WI38 (cell line): ENCODE results near the gene CLDN25.
"Not testable (repeated sequence)": the region's sequence is repeated elsewhere in the genome, so short reads cannot be mapped to it uniquely, and the experiment has no call there.

Experiments
- H3K4me3 ChIP-seq: 2 replicates; pipeline ENCODE4 v1.5.1; 2011; ENCODE audit warnings: low read depth, mild to moderate bottlenecking, control low read depth, low read length
- CTCF ChIP-seq: IDR thresholded peaks from 2 replicates; pipeline ENCODE4 v1.5.1; 2012; ENCODE audit warnings: low read depth, mild to moderate bottlenecking, control low read depth, low read length

The CLDN25 gene

GRCh38 chr11:113782134-113782533 is 2.5 kb downstream of the CLDN25 start:
- no peak overlapping the region for H3K4me3 ChIP-seq
- no peak for TF ChIP-seq CTCF

- not testable (repeated sequence) for H3K4me3 ChIP-seq
Observed at GRCh38 chr11:113789016-113789415, 9.4 kb downstream of the CLDN25 start.

DNA sequence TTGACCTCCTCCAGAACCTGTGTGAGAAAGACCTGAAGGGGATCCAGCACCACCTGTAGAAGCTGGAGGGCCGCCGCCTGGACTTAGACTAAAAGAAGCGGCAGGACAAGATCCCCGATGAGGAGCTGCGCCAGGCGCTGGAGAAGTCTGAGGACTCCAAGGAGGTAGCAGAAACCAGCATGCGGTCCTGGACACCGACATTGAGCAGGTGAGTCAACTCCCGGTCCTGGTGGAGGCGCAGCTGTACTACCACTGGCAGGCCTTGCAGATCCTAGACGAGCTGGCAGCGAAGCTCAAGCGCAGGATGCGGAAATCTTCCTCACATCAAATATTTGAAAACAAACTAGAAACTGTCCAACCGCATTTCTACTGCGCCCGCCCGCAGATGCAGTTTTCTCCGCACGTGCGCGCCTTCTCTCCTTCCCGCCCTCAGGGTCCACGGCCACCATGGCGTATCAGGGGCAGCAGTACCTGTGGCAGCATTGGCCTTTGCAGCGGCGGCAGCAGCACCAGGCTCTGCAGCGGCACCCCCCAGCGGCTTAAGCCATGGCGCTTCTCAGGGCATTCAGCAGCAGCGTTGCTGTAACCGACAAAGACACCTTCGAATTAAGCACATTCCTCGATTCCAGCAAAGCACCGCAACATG is 10.2 kb downstream of the CLDN25 start:
- H3K4me3 ChIP-seq: no peak overlapping the region
- TF ChIP-seq CTCF: no peak

- H3K4me3 ChIP-seq: no peak overlapping the region
- TF ChIP-seq CTCF: peak; percentile 53
Observed at GRCh38 chr11:113796663-113797259, 17.2 kb downstream of the CLDN25 start.

GRCh38 chr11:113802621-113803020 is 23.0 kb downstream of the CLDN25 start:
- TF ChIP-seq CTCF: no peak
- H3K4me3 ChIP-seq: no peak overlapping the region

GRCh38 chr11:113805640-113806039 is 26.0 kb downstream of the CLDN25 start:
- TF ChIP-seq CTCF: no peak
- no peak overlapping the region for H3K4me3 ChIP-seq

DNA sequence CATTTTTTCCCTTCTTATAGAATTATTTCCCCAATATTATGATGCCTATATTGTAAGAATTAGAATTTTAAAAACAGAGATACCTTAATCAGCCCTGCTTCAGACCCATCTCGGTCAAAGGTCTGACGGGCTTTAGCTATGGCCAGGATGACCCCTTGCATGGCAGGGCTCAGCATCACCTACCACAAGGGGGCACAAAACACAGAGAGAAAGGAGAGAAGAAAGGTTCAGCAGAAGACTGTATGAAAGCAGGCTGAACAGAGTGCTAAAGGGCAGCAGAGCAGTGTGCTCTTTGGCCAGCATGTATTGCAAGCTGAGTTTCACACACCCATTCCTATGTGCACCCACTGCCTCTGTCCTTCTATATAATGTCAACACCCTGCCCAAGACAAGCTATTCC is 26.8 kb downstream of the CLDN25 start:
- H3K4me3 ChIP-seq: no peak overlapping the region
- peak; percentile 36; the same call in 1 of the 2 replicates for TF ChIP-seq CTCF

- TF ChIP-seq CTCF: no peak
Observed at GRCh38 chr11:113808931-113809330, 29.3 kb downstream of the CLDN25 start.

More at GRCh38 chr11:113808931-113809330, 29.3 kb downstream of the CLDN25 start:
- H3K4me3 ChIP-seq: no peak overlapping the region
